Stimulated activated naive CD8-positive, alpha-beta T cell treated with anti-CD3 and anti-CD28 coated beads, Interleukin-15, Interleukin-2, amounts not matched to agents 100 U/mL and 50 U/mL, for 24 hours (primary cell): ENCODE measurements around the gene HS2ST1.
A peak's percentile ranks its signal among the peaks of the same experiment; 100 is the strongest.
"Not testable (repeated sequence)": the region's sequence is repeated elsewhere in the genome, so short reads cannot be mapped to it uniquely, and the experiment has no call there.

Experiments used
- ATAC-seq: fragments of 150-1000 bp; cut with Tn5 transposase; one replicate; pipeline ENCODE4 v1.10.0; 2021
- DNase-seq: peaks from one replicate; pipeline ENCODE4 v3.0.0; 2021

HS2ST1 gene

GRCh38 chr1:87024936-87025540, 110.6 kb downstream of the HS2ST1 start:
- no peak for ATAC-seq
- no peak for DNase-seq

- not testable (repeated sequence) for ATAC-seq, DNase-seq
Measured at GRCh38 chr1:87027561-87027960, 113.1 kb downstream of the HS2ST1 start.

- ATAC-seq (no peak), DNase-seq (no peak)
Measured at GRCh38 chr1:87028576-87028975, 114.1 kb downstream of the HS2ST1 start.

- ATAC-seq, result no peak
Measured at GRCh38 chr1:87030740-87031690, 116.6 kb downstream of the HS2ST1 start.

GRCh38 chr1:87034351-87034750, 119.9 kb downstream of the HS2ST1 start:
- ATAC-seq, result no peak

More at GRCh38 chr1:87030740-87031690, 116.6 kb downstream of the HS2ST1 start:
- DNase-seq, result no peak

GRCh38 chr1:87039096-87039495, 124.7 kb downstream of the HS2ST1 start:
- DNase-seq (no peak), ATAC-seq (no peak)

More at GRCh38 chr1:87034351-87034750, 119.9 kb downstream of the HS2ST1 start:
- no peak for DNase-seq

GRCh38 chr1:87042111-87042811, 127.8 kb downstream of the HS2ST1 start:
- ATAC-seq (no peak), DNase-seq (no peak)

GRCh38 chr1:87044424-87044823, 130.0 kb downstream of the HS2ST1 start:
- no peak for ATAC-seq

DNA sequence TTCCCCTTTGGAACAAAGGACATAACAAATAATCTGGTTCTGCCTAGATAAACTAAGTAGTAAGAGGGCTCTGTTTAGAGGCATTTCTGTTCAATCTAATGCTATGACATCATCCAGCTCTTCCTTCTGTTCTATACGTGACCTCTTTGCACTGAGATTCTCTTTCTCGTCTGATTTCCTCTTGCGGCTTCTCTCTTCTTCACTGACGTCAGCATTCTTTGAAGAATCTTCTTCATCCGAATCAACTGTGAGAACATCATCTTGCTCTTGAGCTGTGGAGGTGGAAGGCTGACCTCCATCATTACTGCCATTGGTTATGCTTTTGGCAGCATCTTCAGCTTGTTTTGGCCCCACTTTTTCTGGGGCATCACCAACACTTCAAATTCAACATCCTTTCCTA, 130.4 kb downstream of the HS2ST1 start:
- ATAC-seq (peak; percentile 68), DNase-seq (no peak)

More at GRCh38 chr1:87044424-87044823, 130.0 kb downstream of the HS2ST1 start:
- DNase-seq, result no peak

DNA sequence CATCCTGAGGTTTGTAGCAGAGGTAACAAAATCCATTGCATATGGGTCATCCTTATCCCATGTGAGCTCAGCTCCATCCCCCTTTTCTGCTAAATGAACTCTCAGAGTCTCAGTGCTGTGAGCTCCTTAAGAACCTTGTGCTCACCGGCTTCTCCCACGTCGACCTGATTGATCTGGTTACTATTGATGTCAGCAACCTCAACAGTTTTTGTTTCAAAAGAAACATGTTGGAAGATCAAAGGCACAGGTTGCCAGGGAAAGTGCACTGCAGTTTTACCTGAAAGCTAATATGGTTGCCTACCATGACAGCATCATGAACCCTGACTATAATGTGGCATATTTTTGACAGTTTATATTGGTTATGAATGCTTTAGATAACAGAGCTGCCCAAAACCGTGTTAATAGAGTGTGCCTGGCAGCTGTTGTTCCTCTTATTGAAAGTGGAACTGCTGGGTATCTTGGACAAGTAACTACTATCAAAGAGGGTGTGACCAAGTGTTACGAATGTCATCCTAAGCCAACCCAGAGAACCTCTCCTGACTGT, 131.4 kb downstream of the HS2ST1 start:
- DNase-seq, result peak; percentile 25
- ATAC-seq, result peak; percentile 85

DNA sequence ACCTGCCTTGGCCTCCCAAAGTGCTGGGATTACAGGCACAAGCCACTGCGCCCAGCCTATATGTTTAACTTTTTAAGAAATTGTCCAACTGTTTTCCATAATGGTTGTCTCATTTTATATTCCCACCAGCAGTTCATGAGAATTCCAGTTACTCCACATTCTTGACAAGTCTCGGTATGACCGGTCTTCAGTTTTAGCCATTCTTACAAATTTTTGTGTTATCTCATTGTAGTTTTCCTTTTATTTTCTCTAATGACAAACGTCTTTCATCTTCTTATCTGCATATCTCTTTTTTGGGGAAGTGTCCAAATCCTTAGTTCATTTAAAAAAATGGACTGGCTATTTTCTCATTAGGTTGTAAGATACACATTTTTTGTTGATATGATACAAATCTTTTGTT, 132.5 kb downstream of the HS2ST1 start:
- no peak for DNase-seq
- ATAC-seq, result no peak

- DNase-seq, result no peak
Measured at GRCh38 chr1:87048237-87048636, 133.8 kb downstream of the HS2ST1 start.

DNA sequence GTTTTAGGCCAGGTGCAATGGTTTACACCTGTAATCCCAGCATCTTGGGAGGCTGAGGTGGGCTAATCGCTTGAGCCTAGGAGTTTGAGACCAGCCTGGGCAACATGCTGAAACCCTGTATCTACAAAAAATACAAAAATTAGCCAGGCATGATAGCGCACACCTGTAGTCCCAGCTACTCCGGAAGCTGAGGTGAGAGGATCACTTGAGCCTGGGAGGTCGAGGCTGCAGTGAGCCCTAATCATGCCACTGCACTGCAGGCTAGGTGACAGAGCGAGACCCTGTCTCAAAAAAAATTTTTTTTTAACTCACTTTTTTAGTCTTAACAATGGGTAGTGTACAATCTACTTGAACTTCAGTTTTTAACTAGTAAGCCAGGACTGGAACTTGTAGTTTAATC, 137.5 kb downstream of the HS2ST1 start:
- ATAC-seq, result no peak
- no peak for DNase-seq

More at GRCh38 chr1:87048237-87048636, 133.8 kb downstream of the HS2ST1 start:
- no peak for ATAC-seq

- no peak for DNase-seq
- ATAC-seq, result no peak
Measured at GRCh38 chr1:87052400-87052799, 138.0 kb downstream of the HS2ST1 start.

GRCh38 chr1:87052961-87053360, 138.5 kb downstream of the HS2ST1 start:
- ATAC-seq, result no peak
- DNase-seq, result no peak

- DNase-seq (no peak), ATAC-seq (no peak)
Measured at GRCh38 chr1:87053446-87053845, 139.0 kb downstream of the HS2ST1 start.

- DNase-seq (no peak), ATAC-seq (no peak)
Measured at GRCh38 chr1:87056974-87057373, 142.5 kb downstream of the HS2ST1 start.

- ATAC-seq, result no peak
Measured at GRCh38 chr1:87058343-87058649, 143.9 kb downstream of the HS2ST1 start.

GRCh38 chr1:87061742-87062156, 147.3 kb downstream of the HS2ST1 start:
- peak; percentile 66 for ATAC-seq
- DNase-seq, result no peak

More at GRCh38 chr1:87058343-87058649, 143.9 kb downstream of the HS2ST1 start:
- no peak for DNase-seq

DNA sequence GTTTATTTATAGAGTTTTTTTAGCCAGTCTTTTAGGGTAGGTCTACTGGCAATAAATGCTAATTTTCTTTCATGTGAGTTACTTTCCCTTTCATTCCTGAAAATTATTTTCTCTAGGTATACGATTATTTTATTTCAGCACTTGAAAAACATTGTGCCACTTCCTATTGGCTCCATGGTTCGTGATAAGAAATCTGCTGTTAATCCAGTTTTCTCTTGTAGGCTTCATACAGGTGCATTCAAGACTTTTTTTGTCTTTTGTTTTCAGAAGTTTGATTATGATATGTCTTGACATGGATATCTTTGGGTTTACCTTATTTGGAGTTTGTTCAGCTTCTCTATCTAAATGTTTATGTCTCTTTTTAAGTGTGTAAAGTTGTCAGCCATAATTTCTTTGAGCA, 148.3 kb downstream of the HS2ST1 start:
- DNase-seq, result no peak
- ATAC-seq, result no peak

DNA sequence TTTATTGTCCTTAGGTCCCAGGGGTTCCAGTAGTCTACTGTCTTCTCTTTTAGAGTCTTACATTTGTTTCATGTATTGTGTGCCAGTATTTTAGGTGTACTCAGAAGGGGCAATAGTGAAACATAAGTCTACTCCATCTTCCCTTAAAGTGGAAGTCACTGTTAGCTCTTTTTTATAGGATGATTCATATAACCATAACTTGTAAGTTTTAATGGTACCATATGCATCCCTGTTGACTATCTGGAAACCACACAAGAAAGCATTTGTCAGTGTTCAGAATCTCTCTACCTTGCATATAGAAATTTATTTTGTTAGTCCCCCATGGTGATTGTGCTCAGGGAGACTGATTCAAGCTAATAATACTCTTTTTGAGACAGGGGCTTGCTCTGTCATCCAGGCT, 149.9 kb downstream of the HS2ST1 start:
- DNase-seq (no peak), ATAC-seq (no peak)

DNA sequence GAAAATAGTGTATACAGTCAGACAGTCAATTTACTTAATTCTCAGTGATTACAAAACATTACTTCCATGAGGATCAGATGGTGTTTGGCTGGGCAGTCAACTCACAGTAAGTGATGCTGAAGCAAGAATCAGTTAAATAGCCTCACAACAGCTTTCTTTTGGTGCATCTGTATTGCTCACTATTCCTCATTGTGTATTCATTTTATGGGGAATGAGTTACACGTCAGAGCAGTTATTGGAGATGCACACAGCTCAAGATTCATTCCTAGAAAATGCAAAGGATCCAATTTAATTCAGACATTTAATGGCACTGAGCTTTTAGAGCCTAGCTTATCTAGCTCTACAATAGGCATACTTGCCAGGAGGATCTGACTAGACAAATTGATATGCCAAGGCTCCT, 150.6 kb downstream of the HS2ST1 start:
- DNase-seq, result no peak
- ATAC-seq, result no peak
